Osteoblast (primary cell): ENCODE data around the gene NTRK3. TPM values are rescaled to one million over a fixed set of nuclear protein-coding genes. Genes with fewer than 3 reads are reported as not detected.

Source experiments
- DNase-seq: peaks from one replicate; pipeline ENCODE4 v3.0.0; 2011; ENCODE audit warnings: low spot score, mixed read lengths; ENCODE audit not compliant: insufficient read length; ENCODE audit errors: missing footprints
- H2AFZ ChIP-seq: 2 replicates; pipeline ENCODE4 v1.6.0; 2011; ENCODE audit warnings: mild to moderate bottlenecking, low read length
- H3K27ac ChIP-seq: 2 replicates; pipeline ENCODE4 v1.5.1; 2011; ENCODE audit warnings: mild to moderate bottlenecking, low read depth, low read length, moderate library complexity
- H3K27me3 ChIP-seq: 2 replicates; pipeline ENCODE4 v1.6.0; 2012; ENCODE audit warnings: mild to moderate bottlenecking, control low read depth, inconsistent platforms, low read length, moderate library complexity; ENCODE audit not compliant: insufficient read depth
- H3K36me3 ChIP-seq: 2 replicates; pipeline ENCODE4 v1.5.1; 2011; ENCODE audit warnings: mild to moderate bottlenecking, low read length, control low read depth, moderate library complexity; ENCODE audit not compliant: insufficient read depth
- H3K4me1 ChIP-seq: 2 replicates; pipeline ENCODE4 v1.5.1; 2011; ENCODE audit warnings: mild to moderate bottlenecking, low read length, control low read depth, moderate library complexity; ENCODE audit not compliant: insufficient read depth
- H3K4me2 ChIP-seq: 2 replicates; pipeline ENCODE4 v1.6.0; 2011; ENCODE audit warnings: mild to moderate bottlenecking, low read length; ENCODE audit not compliant: insufficient read depth
- H3K4me3 ChIP-seq: fragments of 200-600 bp; sonication (generic); 3 replicates; pipeline ENCODE4 v1.5.1; 2012; ENCODE audit warnings: mild to moderate bottlenecking, low read length, inconsistent platforms; ENCODE audit not compliant: insufficient read depth
- H3K79me2 ChIP-seq: 2 replicates; pipeline ENCODE4 v1.6.0; 2012; ENCODE audit warnings: mild to moderate bottlenecking, low read length, control low read depth, inconsistent platforms; ENCODE audit not compliant: insufficient read depth
- H3K9me3 ChIP-seq: 2 replicates; pipeline ENCODE4 v1.5.1; 2011; ENCODE audit warnings: low read depth, low read length, control low read depth
- H4K20me1 ChIP-seq: 2 replicates; pipeline ENCODE4 v1.6.0; 2012; ENCODE audit warnings: mild to moderate bottlenecking, low read length, control low read depth; ENCODE audit not compliant: insufficient read depth
- CTCF ChIP-seq: IDR thresholded peaks from 2 replicates; pipeline ENCODE4 v1.5.1; 2011; ENCODE audit warnings: mild to moderate bottlenecking, low read depth, low read length, moderate library complexity; ENCODE audit errors: extremely low read depth
- small RNA-seq: library from RNA; depleted of rRNA; stranded (forward); fragments of <200 nt; gene quantifications from one replicate; pipeline ENCODE3, GENCODE V24; 2012
- total RNA-seq: library from RNA; depleted of rRNA; stranded (reverse); fragments of >200 nt; gene quantifications from 2 replicates; pipeline ENCODE4 v1.2.3, GENCODE V29; 2012

The NTRK3 gene
- total RNA-seq, 1 donor = 0.72 TPM

GRCh38 chr15:87816811-87817210, 439.7 kb downstream of the NTRK3 start:
- H3K4me2 ChIP-seq = peak overlapping the region; percentile 47

GRCh38 chr15:87816016-87816415, 440.5 kb downstream of the NTRK3 start:
- Histone ChIP-seq H3K79me2 (no peaks in the 10 kb centered on the region), H3K27me3 (no peaks in the 10 kb centered on the region), H3K27ac (peak overlapping the region; percentile 67), H3K36me3 (no peaks in the 10 kb centered on the region), H4K20me1 (no peaks in the 10 kb centered on the region), H3K4me2 (no peak overlapping the region), H3K9me3 (no peaks in the 10 kb centered on the region), H3K4me1 (peaks cover 24% of the 10 kb centered on the region), H3K4me3 (no peak overlapping the region), H2AFZ (peak overlapping the region; percentile 60)
- no peak for TF ChIP-seq CTCF
- DNase-seq = no peak

More at GRCh38 chr15:87816811-87817210, 439.7 kb downstream of the NTRK3 start:
- H3K4me1 ChIP-seq = peaks cover 24% of the 10 kb centered on the region
- no peaks in the 10 kb centered on the region for H3K79me2 ChIP-seq
- H3K9me3 ChIP-seq = no peaks in the 10 kb centered on the region
- H4K20me1 ChIP-seq = no peaks in the 10 kb centered on the region
- peak; percentile 81 for DNase-seq
- H3K4me3 ChIP-seq = peak overlapping the region; percentile 10
- no peaks in the 10 kb centered on the region for H3K36me3 ChIP-seq
- no peak for TF ChIP-seq CTCF
- no peaks in the 10 kb centered on the region for H3K27me3 ChIP-seq
- H2AFZ ChIP-seq = no peak overlapping the region
- peak overlapping the region; percentile 67 for H3K27ac ChIP-seq

Small RNA genes within 50 kb of the gene (small RNA-seq; reads per million reads assigned to genes)
- gene MED28P6 = not detected

Other genes starting within 250 kb of the NTRK3 start
- 11.2 and 13.0 TPM in 2 replicates for gene MRPL46, start 210.6 kb upstream of the NTRK3 start, total RNA-seq
- gene MRPS11, start 211.0 kb upstream of the NTRK3 start, total RNA-seq = 17.7 and 18.3 TPM in 2 replicates